NK-92 (cell line): ENCODE measurements around the gene KCNK16.

ENCODE experiments used
- DNase-seq: peaks from one replicate; lab custom pipeline; 2025; ENCODE audit not compliant: unreplicated experiment; lab: John Stamatoyannopoulos, UW

Gene KCNK16

DNA sequence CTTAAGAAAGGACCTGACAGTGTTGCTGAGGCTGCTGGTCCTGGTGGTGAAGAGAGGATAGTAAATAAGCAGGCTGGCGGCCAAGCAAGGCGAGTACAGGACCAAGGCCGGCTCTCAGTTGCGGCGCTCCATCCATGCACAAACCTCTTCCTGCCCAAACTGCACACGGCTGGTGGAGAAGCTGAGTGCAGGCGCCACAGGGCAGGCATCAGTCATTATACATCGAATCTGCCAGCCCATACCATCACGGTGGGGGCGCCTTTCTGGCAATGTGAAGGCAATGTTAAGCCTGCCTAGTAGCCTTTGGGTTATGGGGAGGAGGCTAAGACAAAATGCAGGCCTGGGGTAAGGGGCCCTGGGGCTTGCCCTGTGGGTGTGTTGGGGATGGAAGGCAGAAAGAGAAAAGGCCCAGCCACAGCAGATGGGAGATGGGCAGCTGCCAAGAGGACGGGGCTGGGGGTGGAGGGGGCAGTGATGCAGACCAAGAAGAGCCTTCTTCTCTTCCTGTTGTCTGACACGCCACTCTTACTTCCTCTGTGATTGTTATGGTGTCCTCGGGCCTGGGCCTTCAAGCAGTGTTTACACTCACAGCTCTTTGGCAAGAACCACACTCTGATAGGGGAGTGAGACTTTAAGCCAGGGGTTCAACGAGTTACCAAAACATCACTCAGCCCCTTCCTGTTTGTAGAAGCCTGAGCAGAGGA lies 20.3 kb upstream of the KCNK16 start:
- no peak for DNase-seq

DNA sequence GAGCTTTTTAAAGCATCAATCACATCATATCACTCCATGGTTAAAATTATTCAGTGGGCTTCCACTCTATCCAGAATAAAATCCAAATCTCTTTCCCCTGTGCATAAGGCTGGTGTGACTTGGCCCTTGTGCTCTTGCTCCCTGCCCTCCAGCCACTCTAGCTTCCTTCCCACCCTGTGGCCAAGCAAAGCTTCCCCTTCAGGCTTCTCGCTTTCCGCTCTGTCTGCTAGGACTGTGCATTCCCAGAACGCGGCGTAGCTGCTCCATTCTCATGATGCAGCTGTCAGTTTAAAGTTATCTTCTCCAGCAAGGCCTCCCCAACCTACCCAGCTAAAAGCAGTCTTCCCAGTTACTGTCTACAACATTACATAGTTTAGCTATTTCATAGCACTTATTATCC lies 19.4 kb upstream of the KCNK16 start:
- DNase-seq, result no peak

GRCh38 chr6:39341352-39341751 lies 18.9 kb upstream of the KCNK16 start:
- DNase-seq, result no peak

DNA sequence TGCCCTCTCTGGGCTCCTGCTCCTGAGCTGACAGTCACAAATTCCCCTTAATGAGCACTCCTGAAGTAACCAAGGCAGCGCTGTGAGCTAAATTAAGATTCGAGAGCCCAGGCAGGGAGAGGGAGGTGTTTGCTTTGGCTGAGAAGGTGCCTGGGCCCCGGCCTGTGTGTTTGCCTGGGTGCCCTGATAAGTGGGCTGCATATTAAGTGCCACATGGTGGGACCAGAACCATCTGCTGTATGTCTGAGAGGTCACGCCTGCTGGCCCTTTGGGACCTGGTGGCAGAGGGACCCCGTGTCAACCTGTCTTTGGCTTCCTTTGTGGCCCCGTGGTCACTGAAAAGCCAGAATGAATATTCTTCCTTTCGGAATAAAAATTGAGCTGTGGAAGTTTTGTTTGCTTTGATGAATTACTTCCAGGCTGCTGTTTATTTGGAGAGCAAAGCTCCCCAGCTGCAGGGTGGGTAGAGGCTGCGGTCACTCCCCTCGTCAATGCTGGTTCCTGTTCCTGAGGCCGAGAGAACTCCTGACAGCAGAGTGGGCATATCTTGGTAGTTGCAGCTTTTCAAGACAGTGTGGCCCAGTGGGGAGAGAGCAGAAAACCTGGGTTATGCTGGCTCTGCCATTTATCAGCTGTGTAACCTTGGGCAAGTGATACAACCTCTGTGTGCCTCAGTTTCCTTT lies 17.5 kb upstream of the KCNK16 start:
- DNase-seq, result no peak

GRCh38 chr6:39339096-39339867 lies 16.8 kb upstream of the KCNK16 start:
- no peak for DNase-seq

DNA sequence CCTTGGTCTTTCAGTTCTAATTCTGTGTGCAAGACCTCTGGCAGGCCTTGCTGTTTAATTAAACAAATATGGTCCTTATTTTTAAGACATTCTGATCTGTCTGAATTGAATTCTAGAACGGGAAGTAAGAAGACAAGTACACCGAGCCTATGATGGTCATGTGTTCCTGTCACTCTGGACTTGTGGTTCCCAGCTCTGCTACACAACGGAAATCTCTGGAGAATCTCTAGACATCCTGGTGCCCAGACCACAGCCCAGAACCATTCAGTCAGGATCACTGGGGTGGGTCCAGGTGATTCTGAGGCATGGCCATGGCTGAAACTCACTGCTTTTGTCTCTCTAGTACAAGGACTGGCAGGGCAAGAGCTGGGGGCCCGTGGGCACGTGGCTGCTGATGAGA lies 15.9 kb upstream of the KCNK16 start:
- DNase-seq, result no peak

DNA sequence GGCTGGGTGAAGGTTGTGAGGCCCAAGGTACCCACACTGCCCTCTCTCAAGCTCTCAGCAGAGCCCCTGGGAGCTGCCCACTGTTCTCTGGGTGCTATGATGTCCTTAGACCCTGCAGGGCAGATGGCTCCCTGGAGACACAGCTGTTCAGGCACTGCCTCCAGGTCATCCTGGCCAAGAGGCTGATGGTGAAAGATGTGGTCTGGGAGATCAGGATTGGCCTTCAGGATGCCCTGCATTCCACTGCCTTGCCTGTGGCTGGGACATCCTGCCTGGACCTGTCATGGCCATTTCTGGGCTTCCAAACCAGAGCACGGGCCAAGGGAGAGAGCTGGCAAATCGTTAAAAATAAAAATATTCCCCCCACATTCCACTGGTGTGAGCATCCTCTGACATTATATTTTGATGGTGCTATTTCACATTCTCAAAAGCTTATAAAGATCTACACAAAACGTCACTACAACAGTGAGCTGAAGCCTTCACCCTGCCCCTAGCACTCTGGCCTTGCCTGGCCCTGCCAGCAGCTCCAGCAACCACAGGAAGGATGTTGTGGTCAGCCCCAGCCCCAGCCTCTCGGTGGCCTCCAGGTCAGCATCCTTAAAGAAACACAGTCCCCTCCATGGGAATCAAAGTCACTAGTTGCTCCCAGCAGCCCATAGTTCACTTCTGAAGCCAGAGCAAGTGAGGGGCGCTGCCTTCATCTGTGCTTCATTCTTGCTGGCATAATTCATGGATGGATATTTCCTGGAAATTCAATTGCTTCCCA lies 13.5 kb upstream of the KCNK16 start:
- DNase-seq, result no peak

- no peak for DNase-seq
These were observed 11.3 kb upstream of the KCNK16 start for GRCh38 chr6:39333644-39334438.

GRCh38 chr6:39330476-39330875 lies 8.0 kb upstream of the KCNK16 start:
- DNase-seq, result no peak

GRCh38 chr6:39330057-39330456 lies 7.6 kb upstream of the KCNK16 start:
- DNase-seq, result no peak

GRCh38 chr6:39328066-39328465 lies 5.6 kb upstream of the KCNK16 start:
- DNase-seq, result no peak

GRCh38 chr6:39327507-39327906 lies 5.0 kb upstream of the KCNK16 start:
- no peak for DNase-seq

GRCh38 chr6:39321761-39322160 lies 741 bp downstream of the KCNK16 start:
- DNase-seq, result no peak

- no peak for DNase-seq
These were observed 2.0 kb downstream of the KCNK16 start for GRCh38 chr6:39320363-39320984.

GRCh38 chr6:39319621-39320362 lies 2.7 kb downstream of the KCNK16 start:
- DNase-seq, result no peak

GRCh38 chr6:39317256-39317655 lies 5.2 kb downstream of the KCNK16 start:
- DNase-seq, result no peak

GRCh38 chr6:39314273-39314795 lies 8.2 kb downstream of the KCNK16 start, which contains the start of gene KCNK17:
TSS of gene KCNK17 (minus strand) at chr6:39314419. CDS start at chr6:39314320, 99 bp downstream.
- no peak for DNase-seq

- DNase-seq, result no peak
These were observed 8.8 kb downstream of the KCNK16 start for GRCh38 chr6:39313526-39314272.
